Measurements from ENCODE around the gene RASAL2.

RASAL2 gene

DNA sequence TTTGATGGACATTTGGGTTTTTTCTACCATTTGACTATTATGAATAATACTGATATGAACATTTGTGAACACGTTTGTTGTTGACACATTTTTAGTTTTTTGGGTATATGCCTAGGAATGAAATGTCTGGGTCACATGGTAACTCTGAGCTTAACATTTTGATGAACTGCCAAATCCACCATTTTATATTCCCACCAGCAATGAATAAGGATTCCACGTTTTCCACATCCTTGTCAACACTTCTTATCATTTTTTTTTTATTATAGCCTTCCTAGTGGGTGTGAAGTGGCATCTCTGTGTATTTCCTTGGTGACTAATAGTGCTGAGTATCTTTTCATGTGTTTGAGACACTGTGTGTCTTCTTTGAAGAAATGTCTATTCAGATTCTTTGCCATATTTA lies 67.6 kb downstream of the RASAL2 start:
- Histone ChIP-seq H3K27me3 (ENCODE audit: low read depth, low read length) (0 out of 2 replicates have a peak, but pooled peaks cover 4% of the 10 kb centered on the region), H3K27ac (ENCODE audit: low read length) (no peak overlapping the region), H3K4me1 (ENCODE audit: low read length) (no peaks in the 10 kb centered on the region), H3K4me3 (ENCODE audit: low read length) (no peak overlapping the region), H3K36me3 (replicated peaks; ENCODE audit: low read depth, low read length) (no peaks in the 10 kb centered on the region), H3K79me2 (ENCODE audit: low read length) (no peaks in the 10 kb centered on the region), H3K9me3 (ENCODE audit: insufficient read depth, low read length) (no peaks in the 10 kb centered on the region), H4K20me1 (ENCODE audit: insufficient read depth, low read length) (no peaks in the 10 kb centered on the region), H3K4me2 (ENCODE audit: low read length) (no peak overlapping the region), H2AFZ (ENCODE audit: low read depth, low read length) (no peak overlapping the region), H3K9ac (ENCODE audit: low read length) (no peak overlapping the region)
- TF ChIP-seq, protein P1, sequence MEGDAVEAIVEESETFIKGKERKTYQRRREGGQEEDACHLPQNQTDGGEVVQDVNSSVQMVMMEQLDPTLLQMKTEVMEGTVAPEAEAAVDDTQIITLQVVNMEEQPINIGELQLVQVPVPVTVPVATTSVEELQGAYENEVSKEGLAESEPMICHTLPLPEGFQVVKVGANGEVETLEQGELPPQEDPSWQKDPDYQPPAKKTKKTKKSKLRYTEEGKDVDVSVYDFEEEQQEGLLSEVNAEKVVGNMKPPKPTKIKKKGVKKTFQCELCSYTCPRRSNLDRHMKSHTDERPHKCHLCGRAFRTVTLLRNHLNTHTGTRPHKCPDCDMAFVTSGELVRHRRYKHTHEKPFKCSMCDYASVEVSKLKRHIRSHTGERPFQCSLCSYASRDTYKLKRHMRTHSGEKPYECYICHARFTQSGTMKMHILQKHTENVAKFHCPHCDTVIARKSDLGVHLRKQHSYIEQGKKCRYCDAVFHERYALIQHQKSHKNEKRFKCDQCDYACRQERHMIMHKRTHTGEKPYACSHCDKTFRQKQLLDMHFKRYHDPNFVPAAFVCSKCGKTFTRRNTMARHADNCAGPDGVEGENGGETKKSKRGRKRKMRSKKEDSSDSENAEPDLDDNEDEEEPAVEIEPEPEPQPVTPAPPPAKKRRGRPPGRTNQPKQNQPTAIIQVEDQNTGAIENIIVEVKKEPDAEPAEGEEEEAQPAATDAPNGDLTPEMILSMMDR (IDR thresholded peaks at IDR 0.05; ENCODE audit: low read depth, low read length): no peak
- TF ChIP-seq EZH2phosphoT487 (IDR thresholded peaks at IDR 0.05; ENCODE audit: low read depth): no peak

DNA sequence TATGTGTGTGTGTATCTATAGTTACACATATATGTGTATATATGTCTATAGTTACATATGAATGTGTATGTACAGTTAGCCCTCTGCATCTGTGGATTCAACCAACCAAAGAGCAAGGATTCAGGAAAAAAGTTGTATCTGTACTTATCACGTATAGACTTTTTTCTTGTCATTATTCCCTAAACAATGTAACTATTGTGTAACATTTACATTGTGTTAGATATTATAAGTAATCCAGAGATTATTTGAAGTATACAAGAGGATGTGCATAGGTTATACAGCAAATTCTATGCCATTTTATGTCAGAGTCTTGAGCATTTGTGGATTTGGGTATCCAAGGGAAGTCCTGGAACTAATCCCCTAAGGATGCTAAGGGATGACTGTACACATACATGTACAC lies 71.3 kb downstream of the RASAL2 start:
- H3K36me3 ChIP-seq (replicated peaks; ENCODE audit: low read depth, low read length): no peaks in the 10 kb centered on the region
- TF ChIP-seq EZH2phosphoT487 (IDR thresholded peaks at IDR 0.05; ENCODE audit: low read depth): no peak
- TF ChIP-seq, protein P1 (IDR thresholded peaks at IDR 0.05; ENCODE audit: low read depth, low read length): no peak

DNA sequence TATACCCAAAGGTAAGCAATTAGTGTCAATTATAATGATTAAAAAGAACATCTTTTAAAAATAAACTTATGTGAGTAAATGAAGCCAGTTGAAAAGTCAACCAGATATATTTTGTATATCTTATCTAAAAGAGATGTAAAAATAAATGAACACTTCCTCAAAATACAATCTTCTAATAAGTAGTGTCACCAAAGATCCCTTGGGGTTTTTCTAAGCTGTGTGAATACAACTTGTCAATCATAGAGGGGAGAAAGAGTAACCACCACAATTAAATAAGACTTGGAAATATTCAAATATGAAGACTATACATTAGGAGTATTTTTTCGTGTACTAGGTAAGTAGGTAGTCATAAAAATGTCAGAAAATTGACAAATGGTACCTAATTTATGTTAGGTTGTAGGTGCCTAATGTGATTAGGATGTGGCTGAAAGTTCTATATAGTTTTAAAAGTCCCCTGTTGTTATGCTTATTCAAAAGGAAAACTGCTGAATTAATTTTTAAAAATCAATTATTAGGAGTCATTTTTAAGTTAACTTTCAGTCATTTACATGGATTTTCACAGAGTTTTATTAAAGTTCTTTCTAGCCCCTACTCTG lies 72.6 kb downstream of the RASAL2 start:
- H3K4me3 ChIP-seq (ENCODE audit: low read length): no peak overlapping the region
- H3K4me2 ChIP-seq (ENCODE audit: low read length): no peak overlapping the region
- H3K36me3 ChIP-seq (replicated peaks; ENCODE audit: low read depth, low read length): no peaks in the 10 kb centered on the region
- no peaks in the 10 kb centered on the region for H3K27me3 ChIP-seq (ENCODE audit: low read depth, low read length)
- no peak for TF ChIP-seq EZH2phosphoT487 (IDR thresholded peaks at IDR 0.05; ENCODE audit: low read depth)
- TF ChIP-seq, protein P1 (IDR thresholded peaks at IDR 0.05; ENCODE audit: low read depth, low read length): no peak
- no peaks in the 10 kb centered on the region for H3K79me2 ChIP-seq (ENCODE audit: low read length)
- no peak overlapping the region for H3K9ac ChIP-seq (ENCODE audit: low read length)
- no peaks in the 10 kb centered on the region for H4K20me1 ChIP-seq (ENCODE audit: insufficient read depth, low read length)
- no peak overlapping the region for H2AFZ ChIP-seq (ENCODE audit: low read depth, low read length)
- H3K4me1 ChIP-seq (ENCODE audit: low read length): no peaks in the 10 kb centered on the region
- no peak overlapping the region for H3K27ac ChIP-seq (ENCODE audit: low read length)
- H3K9me3 ChIP-seq (ENCODE audit: insufficient read depth, low read length): no peaks in the 10 kb centered on the region

More for the DNA sequence above, 71.3 kb downstream of the RASAL2 start:
- H3K4me2 ChIP-seq (ENCODE audit: low read length): no peak overlapping the region
- H4K20me1 ChIP-seq (ENCODE audit: insufficient read depth, low read length): no peaks in the 10 kb centered on the region
- no peaks in the 10 kb centered on the region for H3K79me2 ChIP-seq (ENCODE audit: low read length)
- no peaks in the 10 kb centered on the region for H3K9me3 ChIP-seq (ENCODE audit: insufficient read depth, low read length)
- no peaks in the 10 kb centered on the region for H3K27me3 ChIP-seq (ENCODE audit: low read depth, low read length)
- H2AFZ ChIP-seq (ENCODE audit: low read depth, low read length): no peak overlapping the region
- H3K27ac ChIP-seq (ENCODE audit: low read length): no peak overlapping the region
- H3K4me1 ChIP-seq (ENCODE audit: low read length): no peaks in the 10 kb centered on the region
- no peak overlapping the region for H3K9ac ChIP-seq (ENCODE audit: low read length)
- no peak overlapping the region for H3K4me3 ChIP-seq (ENCODE audit: low read length)

DNA sequence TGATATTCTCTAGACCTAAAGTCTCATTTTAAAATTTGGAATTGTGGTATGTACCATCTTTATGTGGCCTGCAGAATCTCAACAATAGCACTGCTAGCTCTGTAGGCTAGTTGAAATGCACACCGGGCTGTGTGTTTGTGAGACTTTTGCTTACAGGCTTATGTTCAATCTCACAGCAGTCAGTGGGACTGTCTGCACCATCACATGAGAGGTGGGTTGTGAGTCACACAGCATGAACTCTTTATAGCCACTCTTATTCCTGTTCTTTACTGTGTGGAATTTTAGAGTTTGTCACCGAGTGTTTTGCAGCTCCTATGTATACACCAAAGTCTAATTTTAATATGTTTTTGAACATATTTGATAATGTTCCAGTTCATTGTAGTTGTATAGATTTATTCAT lies 74.6 kb downstream of the RASAL2 start:
- H3K36me3 ChIP-seq (replicated peaks; ENCODE audit: low read depth, low read length): no peaks in the 10 kb centered on the region
- no peak overlapping the region for H3K4me3 ChIP-seq (ENCODE audit: low read length)
- no peaks in the 10 kb centered on the region for H4K20me1 ChIP-seq (ENCODE audit: insufficient read depth, low read length)
- TF ChIP-seq, protein P1 (IDR thresholded peaks at IDR 0.05; ENCODE audit: low read depth, low read length): no peak
- TF ChIP-seq EZH2phosphoT487 (IDR thresholded peaks at IDR 0.05; ENCODE audit: low read depth): no peak
- no peak overlapping the region for H3K9ac ChIP-seq (ENCODE audit: low read length)
- H3K27ac ChIP-seq (ENCODE audit: low read length): no peak overlapping the region
- H3K79me2 ChIP-seq (ENCODE audit: low read length): no peaks in the 10 kb centered on the region
- H2AFZ ChIP-seq (ENCODE audit: low read depth, low read length): no peak overlapping the region
- no peaks in the 10 kb centered on the region for H3K9me3 ChIP-seq (ENCODE audit: insufficient read depth, low read length)
- H3K27me3 ChIP-seq (ENCODE audit: low read depth, low read length): no peaks in the 10 kb centered on the region
- no peaks in the 10 kb centered on the region for H3K4me1 ChIP-seq (ENCODE audit: low read length)
- no peak overlapping the region for H3K4me2 ChIP-seq (ENCODE audit: low read length)
